ENCODE measurements around the gene RHBDD1.

DNA sequence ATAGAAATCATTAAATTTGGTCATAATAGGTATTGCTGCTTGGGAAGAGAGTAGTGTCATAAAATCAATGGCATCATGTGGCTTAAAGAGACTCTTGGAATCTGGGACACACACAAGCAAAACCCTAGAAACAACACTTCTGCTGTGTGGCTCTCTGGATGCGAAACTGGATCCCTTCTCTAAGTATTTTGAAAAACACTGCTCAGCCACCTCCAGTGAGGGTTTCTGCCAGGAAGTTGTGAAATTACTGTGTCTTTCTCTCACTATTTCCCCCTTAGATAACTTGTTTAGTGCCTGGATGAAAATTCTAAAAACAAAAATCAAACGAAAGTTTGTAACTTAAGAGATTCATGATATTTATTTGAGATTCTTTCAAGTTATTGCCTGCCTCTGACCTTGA is 163.8 kb downstream of the RHBDD1 start:
- no peak for TF ChIP-seq POLR2A (IDR thresholded peaks at IDR 0.05)
- TF ChIP-seq, protein P1, sequence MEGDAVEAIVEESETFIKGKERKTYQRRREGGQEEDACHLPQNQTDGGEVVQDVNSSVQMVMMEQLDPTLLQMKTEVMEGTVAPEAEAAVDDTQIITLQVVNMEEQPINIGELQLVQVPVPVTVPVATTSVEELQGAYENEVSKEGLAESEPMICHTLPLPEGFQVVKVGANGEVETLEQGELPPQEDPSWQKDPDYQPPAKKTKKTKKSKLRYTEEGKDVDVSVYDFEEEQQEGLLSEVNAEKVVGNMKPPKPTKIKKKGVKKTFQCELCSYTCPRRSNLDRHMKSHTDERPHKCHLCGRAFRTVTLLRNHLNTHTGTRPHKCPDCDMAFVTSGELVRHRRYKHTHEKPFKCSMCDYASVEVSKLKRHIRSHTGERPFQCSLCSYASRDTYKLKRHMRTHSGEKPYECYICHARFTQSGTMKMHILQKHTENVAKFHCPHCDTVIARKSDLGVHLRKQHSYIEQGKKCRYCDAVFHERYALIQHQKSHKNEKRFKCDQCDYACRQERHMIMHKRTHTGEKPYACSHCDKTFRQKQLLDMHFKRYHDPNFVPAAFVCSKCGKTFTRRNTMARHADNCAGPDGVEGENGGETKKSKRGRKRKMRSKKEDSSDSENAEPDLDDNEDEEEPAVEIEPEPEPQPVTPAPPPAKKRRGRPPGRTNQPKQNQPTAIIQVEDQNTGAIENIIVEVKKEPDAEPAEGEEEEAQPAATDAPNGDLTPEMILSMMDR (IDR thresholded peaks at IDR 0.05) = no peak
